ENCODE data around the gene POU2AF2. TPM values are rescaled to one million over a fixed set of nuclear protein-coding genes. Genes with fewer than 3 reads are reported as not detected.

POU2AF2 gene
- total RNA-seq, 6 experiments from 2014 or later: not detected

GRCh38 chr11:111250936-111251335 is 5.4 kb downstream of the POU2AF2 start:
- Histone ChIP-seq H3K27ac (no peak overlapping the region), H3K27me3 (no peaks in the 10 kb centered on the region), H3K36me3 (no peaks in the 10 kb centered on the region), H3K9me3 (no peaks in the 10 kb centered on the region), H3K4me1 (no peaks in the 10 kb centered on the region), H3K4me3 (no peak overlapping the region)
- 37% methylated on average over 2 of the region's 2 CpGs for WGBS (ENCODE audit: insufficient coverage, low coverage, low lambda C conversion rate, missing lambda C conversion rate)
- intact Hi-C loops (cut with DNase I): no loop called here
- TF ChIP-seq, protein P1, sequence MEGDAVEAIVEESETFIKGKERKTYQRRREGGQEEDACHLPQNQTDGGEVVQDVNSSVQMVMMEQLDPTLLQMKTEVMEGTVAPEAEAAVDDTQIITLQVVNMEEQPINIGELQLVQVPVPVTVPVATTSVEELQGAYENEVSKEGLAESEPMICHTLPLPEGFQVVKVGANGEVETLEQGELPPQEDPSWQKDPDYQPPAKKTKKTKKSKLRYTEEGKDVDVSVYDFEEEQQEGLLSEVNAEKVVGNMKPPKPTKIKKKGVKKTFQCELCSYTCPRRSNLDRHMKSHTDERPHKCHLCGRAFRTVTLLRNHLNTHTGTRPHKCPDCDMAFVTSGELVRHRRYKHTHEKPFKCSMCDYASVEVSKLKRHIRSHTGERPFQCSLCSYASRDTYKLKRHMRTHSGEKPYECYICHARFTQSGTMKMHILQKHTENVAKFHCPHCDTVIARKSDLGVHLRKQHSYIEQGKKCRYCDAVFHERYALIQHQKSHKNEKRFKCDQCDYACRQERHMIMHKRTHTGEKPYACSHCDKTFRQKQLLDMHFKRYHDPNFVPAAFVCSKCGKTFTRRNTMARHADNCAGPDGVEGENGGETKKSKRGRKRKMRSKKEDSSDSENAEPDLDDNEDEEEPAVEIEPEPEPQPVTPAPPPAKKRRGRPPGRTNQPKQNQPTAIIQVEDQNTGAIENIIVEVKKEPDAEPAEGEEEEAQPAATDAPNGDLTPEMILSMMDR (IDR thresholded peaks at IDR 0.05): no peak
- TF ChIP-seq POLR2A (IDR thresholded peaks at IDR 0.05): no peak
- ATAC-seq (no peak), DNase-seq (no peak)

GRCh38 chr11:111253131-111253530 is 7.6 kb downstream of the POU2AF2 start:
- 100% methylated on average over 1 of the region's 1 CpG for WGBS (ENCODE audit: insufficient coverage, low coverage, low lambda C conversion rate, missing lambda C conversion rate)
- DNase-seq (no peak), ATAC-seq (no peak)
- H3K27ac ChIP-seq: no peak overlapping the region
- H3K4me3 ChIP-seq: no peak overlapping the region
- H3K36me3 ChIP-seq: no peaks in the 10 kb centered on the region
- no peak for TF ChIP-seq POLR2A (IDR thresholded peaks at IDR 0.05)
- intact Hi-C loops (cut with DNase I): no loop called here
- H3K9me3 ChIP-seq: no peaks in the 10 kb centered on the region
- H3K4me1 ChIP-seq: no peaks in the 10 kb centered on the region
- no peaks in the 10 kb centered on the region for H3K27me3 ChIP-seq

DNA sequence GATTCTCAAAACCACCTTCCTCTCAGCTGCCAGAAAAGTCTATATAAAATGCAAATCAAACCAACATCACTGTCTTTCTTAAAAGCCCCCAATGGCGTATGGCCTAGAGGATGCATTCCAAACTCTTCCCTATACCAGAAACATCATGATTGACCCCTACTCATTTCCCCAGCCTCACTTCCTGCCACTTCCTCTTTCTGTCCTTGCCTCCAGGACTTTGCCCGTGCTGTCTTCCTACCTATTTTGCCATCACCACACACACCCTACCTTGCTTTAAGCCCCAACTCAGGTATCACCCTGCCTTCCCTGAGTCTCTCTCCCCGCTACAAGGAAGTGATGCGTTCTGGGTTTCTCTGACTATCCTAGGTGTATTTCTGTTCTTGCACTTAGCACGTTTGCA is 8.1 kb downstream of the POU2AF2 start:
- intact Hi-C loops (cut with DNase I): no loop called here
- TF ChIP-seq POLR2A (IDR thresholded peaks at IDR 0.05): no peak
- TF ChIP-seq, protein P1 (IDR thresholded peaks at IDR 0.05): no peak
- WGBS (ENCODE audit: insufficient coverage, low coverage, low lambda C conversion rate, missing lambda C conversion rate): 61% methylated on average over 5 of the region's 5 CpGs
- Histone ChIP-seq H3K36me3 (no peaks in the 10 kb centered on the region), H3K27ac (no peak overlapping the region), H3K27me3 (no peaks in the 10 kb centered on the region), H3K9me3 (no peaks in the 10 kb centered on the region), H3K4me1 (no peaks in the 10 kb centered on the region), H3K4me3 (no peak overlapping the region)
- ATAC-seq (no peak), DNase-seq (no peak)

GRCh38 chr11:111258046-111258445 is 12.5 kb downstream of the POU2AF2 start:
- Histone ChIP-seq H3K4me1 (no peaks in the 10 kb centered on the region), H3K27me3 (no peaks in the 10 kb centered on the region), H3K27ac (no peak overlapping the region), H3K4me3 (no peak overlapping the region), H3K9me3 (no peaks in the 10 kb centered on the region), H3K36me3 (no peaks in the 10 kb centered on the region)
- 67% methylated on average over 3 of the region's 4 CpGs for WGBS (ENCODE audit: insufficient coverage, low coverage, low lambda C conversion rate, missing lambda C conversion rate)
- intact Hi-C loops (cut with DNase I): no loop called here
- no peak for DNase-seq
- TF ChIP-seq POLR2A (IDR thresholded peaks at IDR 0.05): no peak
- TF ChIP-seq, protein P1 (IDR thresholded peaks at IDR 0.05): no peak
- ATAC-seq: no peak

GRCh38 chr11:111259896-111260295 is 14.4 kb downstream of the POU2AF2 start:
- 70% methylated on average over 4 of the region's 4 CpGs for WGBS (ENCODE audit: insufficient coverage, low coverage, low lambda C conversion rate, missing lambda C conversion rate)
- no peaks in the 10 kb centered on the region for H3K27me3 ChIP-seq
- no peak for ATAC-seq
- intact Hi-C loops (cut with DNase I): no loop called here
- H3K4me1 ChIP-seq: no peaks in the 10 kb centered on the region
- no peak overlapping the region for H3K27ac ChIP-seq
- no peaks in the 10 kb centered on the region for H3K36me3 ChIP-seq
- no peaks in the 10 kb centered on the region for H3K9me3 ChIP-seq
- TF ChIP-seq, protein P1 (IDR thresholded peaks at IDR 0.05): no peak
- no peak for TF ChIP-seq POLR2A (IDR thresholded peaks at IDR 0.05)
- no peak overlapping the region for H3K4me3 ChIP-seq
- no peak for DNase-seq
